HG02870 (cell line): ENCODE data around the gene GMDS.
A peak's percentile ranks its signal among the peaks of the same experiment; 100 is the strongest.

Source experiments
- ATAC-seq: cut with Tn5 transposase; IDR thresholded peaks from one replicate; pipeline ENCODE4 v1.9.1; 2021; ENCODE audit warnings: mild to moderate bottlenecking, moderate library complexity; ENCODE audit not compliant: unreplicated experiment

GMDS gene

DNA sequence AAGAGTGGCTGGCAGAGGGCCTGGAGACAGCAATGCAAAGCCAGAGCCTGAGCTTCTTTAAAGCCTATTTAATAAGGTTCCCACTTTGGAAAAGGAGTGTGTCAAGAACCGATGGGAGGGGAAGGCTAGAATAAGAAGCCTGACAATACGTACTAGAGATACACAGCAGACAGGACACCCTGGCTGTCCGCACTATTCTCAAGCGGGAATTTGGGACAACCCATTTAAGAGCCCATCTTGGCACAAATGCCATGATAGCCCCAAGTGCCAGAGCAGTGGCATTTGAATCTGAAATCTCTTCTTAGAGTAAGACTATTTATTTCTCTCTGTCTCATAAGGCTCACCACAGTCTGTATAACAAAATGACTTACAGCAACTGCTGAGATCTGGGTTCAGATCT, 3.1 kb downstream of the GMDS start:
- ATAC-seq: no peak

DNA sequence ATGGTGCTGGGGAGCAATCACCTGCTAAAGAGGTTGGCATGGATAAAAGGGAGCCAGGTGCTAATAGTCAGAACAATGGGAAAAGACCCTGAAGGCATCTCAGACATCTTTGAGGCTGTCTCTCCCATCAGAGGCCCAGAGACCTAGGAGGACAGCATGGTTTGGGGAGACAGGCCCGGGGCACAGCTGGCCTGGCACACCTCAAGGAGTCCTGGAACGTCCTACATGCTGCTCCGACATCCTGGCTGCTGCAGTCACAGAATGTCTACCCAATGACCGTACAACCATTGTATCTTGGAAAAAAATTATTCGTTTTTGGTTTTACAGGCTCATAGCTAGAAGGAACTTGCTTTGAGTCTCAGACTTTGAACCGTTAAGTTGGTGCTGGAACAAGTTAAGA, 4.4 kb downstream of the GMDS start:
- no peak for ATAC-seq

DNA sequence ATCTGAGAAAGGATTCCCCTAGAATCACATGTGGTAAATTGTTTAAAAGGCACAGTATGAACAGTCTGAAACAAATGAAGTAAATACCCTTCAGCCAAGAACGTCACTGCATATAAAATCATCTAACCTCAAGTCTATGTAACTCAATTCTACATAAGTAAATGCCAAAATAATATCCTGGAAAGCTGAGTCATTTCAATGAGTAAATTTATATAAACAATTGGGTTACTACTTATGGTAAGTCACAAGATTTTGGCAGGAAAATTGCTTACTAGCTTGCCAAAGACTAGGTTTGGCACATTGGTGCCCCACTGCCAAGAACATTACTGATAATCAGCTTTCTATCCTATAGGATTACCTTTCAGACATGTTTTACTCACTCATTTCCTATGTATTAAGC, 8.4 kb downstream of the GMDS start:
- no peak for ATAC-seq

DNA sequence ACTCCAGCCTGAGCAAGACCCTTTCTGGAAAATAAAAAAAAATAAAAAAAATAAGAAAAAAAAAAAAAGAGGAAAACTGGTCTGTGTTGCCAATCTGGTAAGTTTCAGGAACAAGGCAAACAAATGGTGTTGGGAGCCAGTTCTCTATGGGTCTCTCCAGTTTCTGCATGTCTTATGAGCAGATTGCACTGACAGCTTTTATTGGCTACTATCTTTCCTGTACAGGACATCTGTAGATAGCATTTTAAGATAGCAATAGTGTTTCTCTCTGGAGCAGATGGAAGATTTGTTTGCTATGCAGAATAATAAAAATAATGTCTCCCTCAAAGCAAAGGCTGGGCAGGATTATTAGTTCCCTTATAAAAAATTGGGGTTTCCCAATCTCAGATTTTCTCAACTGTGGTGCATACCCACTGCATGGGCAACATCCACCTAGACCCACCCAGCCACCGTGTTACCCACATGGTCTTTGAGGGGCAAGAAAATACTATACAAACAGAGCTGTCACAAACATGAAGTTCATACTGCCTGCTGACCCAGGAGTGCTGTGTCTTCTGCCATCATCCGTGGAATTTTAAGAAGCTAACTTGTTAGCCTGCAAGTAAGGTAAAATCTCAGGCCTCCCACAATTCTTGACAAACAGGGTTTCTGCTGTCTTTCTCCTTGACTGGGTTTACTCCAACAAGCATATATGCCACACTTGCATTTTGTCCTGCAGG, 9.5 kb downstream of the GMDS start:
- ATAC-seq: no peak

DNA sequence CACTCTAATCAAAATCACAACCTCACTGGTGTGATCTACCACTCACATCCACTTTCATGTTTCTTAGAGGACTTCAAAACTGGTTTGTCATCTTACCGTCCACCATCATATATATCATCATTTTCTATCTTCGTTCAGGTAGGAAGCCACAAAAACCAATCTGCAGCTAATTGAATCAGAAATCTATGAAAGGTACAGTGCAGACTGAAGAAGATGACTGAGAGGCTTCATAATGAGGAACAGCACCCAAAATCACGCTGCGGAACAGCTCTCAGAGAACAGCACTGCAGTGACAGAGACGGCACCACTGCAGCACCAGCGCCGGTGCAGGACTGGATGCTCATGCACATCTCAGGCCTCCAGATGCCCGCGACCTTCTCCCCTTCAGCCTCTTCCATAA, 13.0 kb downstream of the GMDS start:
- peak; percentile 90 for ATAC-seq

DNA sequence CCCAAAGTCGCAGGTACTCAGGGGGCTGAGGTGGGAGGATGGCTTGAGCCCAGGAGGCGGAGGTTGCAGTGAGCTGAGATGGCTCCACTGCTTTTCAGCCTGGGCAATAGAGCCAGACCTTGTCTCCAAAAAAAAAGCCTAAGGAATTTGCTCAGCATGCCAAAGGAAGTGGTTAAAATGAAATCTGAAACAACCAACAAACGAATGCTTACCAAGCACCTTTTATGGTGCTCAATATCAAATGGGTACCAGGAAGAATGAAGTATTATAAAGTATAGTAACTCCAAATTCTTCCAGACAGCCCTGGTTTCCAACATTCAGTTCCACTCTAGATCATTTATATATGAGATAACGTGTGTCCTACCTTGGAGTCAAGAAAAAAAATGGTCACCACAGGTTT, 14.0 kb downstream of the GMDS start:
- no peak for ATAC-seq

DNA sequence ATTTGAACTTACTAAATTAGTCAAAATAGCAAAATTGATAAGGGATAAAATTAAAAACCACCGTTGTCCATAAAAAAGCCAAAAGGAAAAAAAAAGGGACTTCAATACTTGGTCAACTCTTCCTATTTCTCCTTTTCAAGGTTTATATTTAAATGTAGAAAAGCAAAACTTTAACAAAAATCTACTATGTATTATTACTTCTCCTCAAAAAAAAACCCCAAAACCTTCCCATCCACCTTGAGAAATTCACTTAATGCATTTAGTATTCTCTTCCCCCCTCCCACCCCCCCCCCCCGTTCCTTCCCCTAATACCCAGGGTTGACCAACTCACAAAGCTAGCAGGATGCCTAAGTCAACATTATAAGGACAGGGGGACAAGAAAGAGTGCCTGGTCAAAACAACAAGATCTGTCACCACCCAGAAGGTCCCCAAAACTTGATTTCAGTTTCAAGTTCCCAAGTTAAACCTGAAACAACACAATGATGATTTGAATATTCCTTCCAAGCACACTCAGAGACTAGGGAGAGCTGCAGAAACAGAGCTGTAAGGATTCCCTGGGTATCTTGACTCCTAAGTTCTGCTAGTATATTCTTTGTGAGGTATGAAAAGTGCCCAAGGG, 14.6 kb downstream of the GMDS start:
- peak; percentile 34 for ATAC-seq

DNA sequence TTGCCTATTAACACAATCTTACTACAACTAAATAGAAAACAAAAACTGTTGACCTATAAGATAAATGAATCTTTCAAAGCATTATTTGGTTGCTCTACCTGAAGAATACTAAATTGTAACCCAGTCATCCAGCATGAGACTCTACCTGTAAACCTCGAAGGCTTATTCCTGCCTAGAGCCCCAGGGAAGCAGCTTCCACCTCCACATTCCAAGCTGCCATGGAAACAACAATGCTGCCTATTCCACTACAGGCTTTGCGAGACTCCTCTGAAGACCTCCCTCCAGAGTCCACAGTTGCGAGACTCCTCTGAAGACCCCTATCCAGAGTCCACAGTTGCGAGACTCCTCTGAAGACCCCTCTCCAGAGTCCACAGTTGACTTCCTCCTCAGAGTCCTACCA, 15.7 kb downstream of the GMDS start:
- ATAC-seq: no peak

DNA sequence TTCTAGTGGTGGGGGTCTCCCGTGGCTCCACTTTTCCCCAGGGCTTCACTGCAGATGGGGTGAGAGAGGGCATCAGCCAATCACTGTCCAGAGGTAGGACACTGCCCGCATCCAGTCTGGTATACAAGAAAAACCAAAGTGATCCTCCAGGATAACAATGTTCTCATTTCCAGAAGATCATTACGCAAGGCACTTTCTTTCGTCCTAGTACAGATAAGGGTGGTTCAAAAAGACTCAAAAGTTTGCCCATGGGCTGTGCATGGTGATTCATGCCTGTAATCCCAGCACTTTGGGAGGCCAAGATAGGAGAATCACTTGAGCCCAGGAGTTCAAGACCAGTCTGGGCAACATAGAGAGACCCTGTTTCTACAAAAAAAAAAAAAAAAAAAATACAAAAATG, 16.4 kb downstream of the GMDS start:
- ATAC-seq: no peak

DNA sequence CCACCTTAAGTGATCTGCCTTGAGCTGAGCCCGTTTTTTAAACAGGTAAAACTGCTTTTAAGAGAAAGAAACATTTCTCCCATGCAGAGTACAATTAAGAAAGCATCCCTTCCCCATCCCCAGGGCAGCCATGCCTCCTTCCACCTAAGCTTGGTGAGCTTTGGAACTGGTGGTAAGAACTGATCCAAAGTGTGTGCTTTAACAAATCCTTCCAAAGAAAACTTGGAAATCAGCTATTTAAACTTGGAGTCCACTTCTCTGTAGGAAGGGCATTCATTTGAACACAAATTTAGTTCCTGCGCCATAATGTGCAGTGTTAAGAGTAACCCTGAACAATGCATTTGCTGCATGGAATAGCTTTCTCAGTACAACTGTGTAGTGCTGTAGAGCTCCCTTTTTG, 17.0 kb downstream of the GMDS start:
- ATAC-seq: no peak

DNA sequence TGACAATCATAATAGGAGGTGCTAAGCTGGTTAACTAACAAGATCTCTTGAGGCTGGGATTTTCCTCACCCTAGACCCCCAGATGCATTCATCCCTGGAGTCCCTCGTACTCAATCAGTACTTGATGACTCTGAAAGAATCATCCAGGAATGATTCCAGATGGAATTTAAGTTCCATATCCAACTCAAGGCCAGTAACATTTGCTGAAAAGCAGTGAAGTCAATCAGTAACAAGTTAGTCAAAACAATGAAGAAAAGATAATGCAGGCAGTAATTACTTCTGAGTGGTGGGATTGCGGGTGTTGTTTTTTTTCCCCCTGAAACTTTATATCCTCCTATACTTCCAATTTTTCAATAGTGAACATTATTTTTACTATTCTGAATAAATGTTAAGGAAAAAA, 18.6 kb downstream of the GMDS start:
- ATAC-seq: no peak

DNA sequence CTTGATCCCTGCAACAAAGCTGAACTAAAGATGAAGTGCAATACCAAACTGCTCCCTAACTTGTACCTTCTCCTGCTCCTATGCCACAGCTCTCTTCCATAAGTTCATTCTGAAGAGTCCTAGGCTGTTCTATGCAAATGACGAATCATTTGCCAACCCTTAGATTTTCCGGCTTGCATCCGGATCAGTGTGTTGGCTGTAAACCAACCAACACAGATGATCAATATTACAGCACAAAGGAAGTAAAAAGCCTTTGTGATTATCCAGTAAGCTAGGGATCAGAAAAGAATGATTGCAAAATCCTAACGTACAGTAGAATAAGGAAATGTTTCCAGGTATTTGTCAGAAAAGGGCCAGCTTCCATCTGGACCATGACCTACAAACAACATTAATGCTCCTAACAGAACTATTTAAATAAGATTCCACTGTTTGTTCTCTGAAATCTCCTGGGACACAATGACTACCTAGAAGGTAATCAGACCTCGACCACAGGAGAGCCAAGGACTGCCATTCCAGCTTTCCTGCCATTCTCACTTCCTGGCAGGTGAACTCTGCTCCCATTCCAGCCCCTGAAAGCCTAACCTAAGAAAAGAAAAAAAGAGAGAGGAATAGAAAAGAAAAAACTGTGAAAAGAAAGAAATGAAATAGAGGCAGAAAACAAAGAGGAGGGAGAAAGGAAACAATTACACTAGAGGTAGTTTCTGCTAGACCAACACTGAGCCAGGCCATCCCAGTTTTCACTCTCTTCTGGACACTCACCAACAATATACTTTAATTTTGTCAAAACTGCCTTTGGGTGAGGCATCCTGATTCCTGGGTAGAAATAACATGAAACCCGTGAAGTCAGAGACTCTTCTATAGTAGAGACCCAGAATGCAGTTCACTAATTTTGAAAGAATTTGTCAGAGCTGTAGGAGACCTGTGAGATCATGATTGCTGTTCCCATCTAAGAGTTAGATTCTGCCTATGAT, 19.7 kb downstream of the GMDS start:
- ATAC-seq: no peak

DNA sequence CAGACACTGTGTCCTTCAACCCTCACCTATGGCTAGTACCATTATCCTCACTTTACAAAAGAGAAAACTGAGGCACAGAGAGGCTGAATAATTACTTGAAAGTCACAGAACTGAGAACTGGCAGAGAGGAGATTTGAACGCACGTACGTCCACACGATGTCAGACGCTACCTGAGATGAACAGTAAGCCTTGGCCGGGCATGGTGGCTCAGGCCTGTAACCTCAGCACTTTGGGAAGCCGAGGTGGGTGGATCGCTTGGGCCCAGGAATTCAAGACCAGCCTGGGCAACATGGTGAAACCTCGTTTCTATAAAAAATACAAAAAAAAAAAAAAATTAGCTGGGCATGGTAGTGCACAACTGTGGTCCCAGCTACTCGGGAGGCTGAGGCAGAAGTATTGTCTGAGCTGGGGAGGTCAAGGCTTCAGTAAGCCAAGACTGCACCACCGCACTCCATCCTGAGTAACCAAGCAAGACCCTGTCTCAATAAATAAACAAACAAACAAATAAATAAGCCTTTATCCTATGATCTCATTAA, 20.5 kb downstream of the GMDS start:
- ATAC-seq: no peak

DNA sequence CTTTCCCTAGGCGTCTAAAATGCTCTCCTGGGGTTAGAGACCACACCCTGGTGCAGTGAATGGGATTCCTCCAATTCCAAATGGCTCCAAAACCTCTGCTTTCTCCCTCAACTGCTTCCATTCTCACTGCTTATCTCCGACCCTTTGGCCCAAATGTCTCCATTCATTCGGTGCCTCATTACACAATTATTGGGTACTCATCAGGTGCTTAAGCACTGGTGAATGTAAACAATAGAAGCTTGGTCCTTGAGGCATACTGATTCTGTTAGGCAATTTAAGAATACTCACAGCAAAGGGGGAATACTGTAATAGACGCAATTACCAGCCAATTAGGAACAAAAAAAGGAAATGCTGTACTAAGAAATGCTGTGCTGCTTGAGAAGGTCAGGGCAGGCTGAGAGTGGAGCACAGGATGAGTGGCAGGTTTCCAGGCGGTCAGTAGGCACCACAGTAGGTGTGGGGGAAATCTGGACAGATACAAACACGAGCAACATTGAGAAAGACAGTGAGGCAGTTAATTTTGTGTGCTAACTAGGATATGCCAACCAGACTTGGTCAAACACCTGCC, 23.0 kb downstream of the GMDS start:
- no peak for ATAC-seq

DNA sequence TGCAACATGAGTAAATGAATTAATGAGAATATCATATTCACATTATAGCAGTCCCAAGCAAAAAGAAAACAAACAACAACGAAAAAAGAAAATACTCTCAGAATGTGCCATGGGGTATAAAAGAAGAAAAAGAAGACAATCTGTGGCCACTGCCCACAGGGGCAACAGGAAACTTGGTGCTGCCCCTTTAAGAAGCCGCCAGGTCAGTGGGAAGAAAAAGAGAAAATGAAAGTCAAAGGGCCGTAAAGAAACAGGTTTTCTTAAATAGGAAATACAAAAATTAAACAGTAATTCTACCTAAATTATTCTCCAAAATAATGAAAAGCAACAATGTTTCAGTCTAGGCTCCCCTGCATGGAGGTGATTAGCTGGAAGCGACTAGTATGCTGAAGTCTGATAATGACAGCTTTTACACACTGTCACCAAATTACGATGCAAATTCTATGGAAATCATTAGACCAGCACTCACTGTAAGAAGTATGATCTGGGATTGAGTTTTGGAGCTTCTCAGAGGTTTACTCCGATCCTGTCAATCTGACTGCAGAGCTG, 23.6 kb downstream of the GMDS start:
- ATAC-seq: no peak

DNA sequence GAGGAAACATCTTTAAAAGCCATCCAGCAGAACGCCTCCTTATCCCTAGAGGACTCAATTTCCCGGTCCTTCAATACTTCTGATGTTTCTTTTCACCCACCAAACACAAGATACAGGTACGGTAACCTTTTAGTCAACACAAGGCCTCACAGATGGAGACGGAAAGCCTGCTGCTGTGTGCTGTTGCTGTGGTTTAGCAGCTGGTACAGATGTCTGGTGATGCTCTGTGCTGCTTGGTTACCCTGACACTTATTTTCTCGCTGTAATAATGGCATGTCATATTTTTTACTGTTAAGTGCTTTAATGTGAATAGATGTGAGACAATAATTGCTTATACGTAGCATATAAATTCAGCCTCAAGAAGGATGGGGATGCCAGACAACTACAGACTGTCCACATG, 25.3 kb downstream of the GMDS start:
- no peak for ATAC-seq

DNA sequence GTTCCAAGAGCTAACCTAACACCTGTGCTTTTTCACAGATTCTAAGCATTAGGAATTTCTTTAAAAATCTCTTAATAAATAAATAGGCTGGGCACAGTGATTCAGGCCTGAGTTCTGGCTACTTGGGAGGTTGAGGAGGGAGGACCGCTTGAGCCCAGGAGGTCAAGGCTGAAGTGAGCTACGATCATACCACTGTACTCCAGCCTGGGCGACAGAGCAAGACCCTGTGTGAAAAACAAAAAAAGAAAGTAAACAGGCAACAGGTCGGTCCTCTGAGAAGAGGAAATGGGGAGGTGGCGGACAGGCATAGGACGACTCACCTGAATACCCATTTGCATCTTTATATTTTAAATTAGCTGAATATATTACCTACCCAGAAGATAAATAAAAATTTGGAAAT, 26.5 kb downstream of the GMDS start:
- ATAC-seq: no peak

DNA sequence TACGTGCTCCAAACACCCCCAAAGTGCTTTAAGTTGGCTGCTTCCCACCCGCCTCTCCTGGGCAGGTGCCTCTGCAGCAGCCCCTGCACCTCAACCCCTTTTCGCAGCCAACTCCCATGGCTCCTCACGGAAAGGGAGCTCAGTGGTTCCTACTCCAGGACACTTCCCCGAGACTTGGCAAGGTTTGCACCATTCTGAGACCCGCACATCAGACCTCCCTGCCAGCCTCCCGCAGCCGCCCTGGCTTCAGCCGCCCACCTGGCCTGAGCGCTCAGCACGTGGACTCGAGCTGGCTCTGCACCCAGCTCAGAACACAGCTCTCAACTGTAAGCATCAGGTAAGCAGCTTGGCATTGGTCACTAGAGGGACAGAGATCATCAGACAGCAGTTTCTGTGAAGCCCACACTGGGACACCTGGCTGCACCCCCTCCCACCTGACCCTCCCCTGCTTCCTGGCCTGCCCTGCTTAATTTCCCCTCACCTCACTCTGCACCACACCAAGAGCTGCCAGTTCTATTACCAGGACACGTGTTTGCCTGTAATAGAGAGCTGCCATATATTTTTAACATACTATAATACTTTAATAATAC, 28.5 kb downstream of the GMDS start:
- ATAC-seq: no peak

DNA sequence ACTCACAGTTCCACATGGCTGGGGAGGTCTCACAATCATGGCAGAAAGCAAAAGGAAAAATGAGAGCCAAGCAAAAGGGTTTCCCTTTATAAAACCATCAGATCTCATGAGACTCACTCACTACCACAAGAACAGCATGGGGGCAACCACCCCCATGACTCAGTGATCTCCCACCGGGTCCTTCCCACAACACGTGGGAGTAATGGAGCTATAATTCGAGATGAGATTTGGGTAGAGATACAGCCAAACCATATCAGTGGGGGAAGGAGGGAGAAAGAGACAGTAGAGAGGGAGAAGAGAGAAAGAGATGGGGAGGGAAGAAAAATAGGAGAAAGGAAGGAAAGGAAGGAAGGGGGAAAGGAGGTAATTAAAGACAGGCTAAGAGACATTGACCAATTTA, 30.1 kb downstream of the GMDS start:
- no peak for ATAC-seq

DNA sequence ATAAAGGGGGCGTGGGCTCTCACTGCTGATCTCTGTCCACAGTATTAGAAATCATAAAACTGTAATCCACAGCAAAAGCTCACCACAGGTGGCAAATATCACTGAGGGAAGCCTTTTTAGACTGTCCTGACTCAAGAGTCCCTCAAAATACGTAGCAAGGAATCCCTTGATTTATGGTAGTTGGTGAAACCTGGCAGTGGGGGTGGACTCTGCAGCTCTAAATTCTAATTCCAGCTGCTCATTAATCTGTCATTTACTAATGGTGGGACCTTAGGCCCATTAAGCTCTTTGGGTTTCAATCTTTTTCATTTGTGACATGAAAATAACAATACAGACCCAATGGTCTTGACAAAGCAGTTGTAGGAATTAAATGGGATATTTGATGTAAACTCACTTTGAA, 32.3 kb downstream of the GMDS start:
- ATAC-seq: no peak
